HG03066 (cell line): ENCODE data around the gene ADAM12.
"Not testable (repeated sequence)": the region's sequence is repeated elsewhere in the genome, so short reads cannot be mapped to it uniquely, and the experiment has no call there.

Experiments
- ATAC-seq: cut with Tn5 transposase; IDR thresholded peaks from one replicate; pipeline ENCODE4 v1.9.1; 2021; ENCODE audit warnings: low read depth; ENCODE audit not compliant: unreplicated experiment

Gene ADAM12

DNA sequence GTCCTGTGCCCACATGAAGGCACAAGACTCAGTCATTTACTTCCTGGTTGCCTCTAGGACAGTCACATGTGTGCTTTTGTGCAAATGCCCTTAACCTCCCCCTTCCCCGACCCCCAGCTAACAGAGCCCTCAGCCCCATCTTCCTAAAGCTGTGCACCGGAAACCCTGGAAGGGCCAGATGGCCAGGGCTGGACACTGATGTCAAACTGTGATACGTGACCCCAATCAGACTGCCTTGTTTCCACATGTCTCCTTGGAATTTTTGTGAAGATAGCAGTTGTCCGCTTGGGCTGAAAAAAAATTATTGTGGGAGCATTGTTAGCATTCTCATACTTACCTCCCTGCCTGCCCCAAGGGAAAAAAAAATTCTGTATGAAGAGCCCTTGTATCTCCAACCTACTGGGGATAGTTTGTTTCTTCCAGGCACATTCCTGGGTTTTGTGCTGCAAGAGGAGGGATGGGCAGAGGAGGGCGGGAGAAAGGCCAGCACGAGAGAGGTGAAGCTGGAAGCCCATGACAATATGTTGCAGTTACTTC lies 17.0 kb upstream of the ADAM12 start:
- ATAC-seq: no peak

GRCh38 chr10:126402721-126403695 lies 14.7 kb upstream of the ADAM12 start:
- ATAC-seq: no peak

DNA sequence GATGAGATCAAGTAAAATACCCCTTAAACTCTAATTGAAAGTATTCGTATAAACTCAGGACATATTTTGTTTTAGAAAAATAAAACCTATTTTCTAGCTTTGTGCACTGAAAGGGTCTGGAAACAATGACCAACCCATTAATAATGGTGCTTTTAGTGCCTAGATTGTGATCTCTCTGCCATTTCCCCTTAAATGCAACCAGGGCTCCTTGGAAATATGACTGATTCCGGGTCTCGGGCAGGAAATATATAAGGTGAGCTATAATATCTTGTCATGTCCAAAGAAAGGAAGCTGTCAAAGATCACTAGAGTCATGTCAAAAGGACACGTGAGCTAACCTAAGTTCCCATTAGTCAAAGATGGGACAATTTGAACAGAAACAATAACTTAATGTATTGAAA lies 12.4 kb upstream of the ADAM12 start:
- no peak for ATAC-seq

- no peak for ATAC-seq
Measured at GRCh38 chr10:126398924-126399323, 10.6 kb upstream of the ADAM12 start.

DNA sequence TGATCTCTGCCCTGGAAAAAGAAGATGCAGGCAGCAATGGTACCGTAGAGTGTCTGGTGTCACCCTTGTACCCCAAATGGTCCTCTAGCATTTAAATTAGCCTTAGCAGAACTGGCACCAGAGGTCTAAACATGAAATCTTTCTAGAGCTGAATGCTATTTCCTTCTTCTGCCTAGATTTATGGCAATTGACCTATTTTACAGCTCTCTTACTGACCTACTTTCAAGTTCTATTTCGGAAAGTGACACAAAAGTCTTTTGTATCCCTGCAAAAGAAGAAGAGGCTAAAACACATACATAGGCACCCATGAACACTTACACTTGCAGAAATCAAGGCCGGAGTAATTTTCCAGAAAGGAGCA lies 10.1 kb upstream of the ADAM12 start:
- ATAC-seq: no peak

GRCh38 chr10:126397640-126398382 lies 9.5 kb upstream of the ADAM12 start:
- no peak for ATAC-seq

DNA sequence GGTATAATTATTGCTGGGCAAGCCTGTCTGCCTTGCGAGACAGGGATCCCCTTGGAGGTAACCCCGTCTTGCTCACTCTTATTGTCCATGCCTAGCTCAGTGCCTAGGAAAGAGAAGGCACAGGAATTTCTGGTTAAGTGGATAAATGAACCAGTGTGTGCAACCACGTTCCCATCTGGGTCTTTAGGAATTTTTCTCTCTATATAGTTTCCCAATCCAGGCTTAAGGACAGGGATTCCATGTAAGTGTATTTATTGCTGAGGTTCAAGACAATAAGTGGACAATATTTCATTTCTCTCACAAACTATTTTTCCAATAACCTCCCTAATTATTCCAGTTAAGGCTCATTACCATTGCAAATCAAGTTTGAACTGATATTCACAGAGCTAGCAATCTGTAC lies 8.9 kb upstream of the ADAM12 start:
- ATAC-seq: no peak

DNA sequence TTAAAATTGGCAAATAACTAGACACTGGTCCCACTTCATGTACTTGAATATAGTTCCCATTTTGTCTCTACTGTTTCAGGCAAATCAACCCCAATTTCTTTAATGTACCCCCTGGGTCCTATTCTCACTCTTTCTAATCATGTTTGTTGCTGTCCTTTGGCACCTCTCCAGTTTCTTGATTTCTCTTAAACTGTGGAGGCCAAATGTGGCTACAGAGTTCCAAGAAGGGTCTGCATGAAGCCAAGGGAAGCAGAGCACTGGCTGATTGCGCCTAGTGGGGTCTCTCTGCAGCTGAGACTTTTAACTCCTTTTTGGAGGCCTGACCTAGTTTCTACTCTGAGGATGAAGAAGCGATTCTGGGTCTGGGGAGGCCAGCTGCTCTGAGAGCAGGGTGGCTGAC lies 6.7 kb upstream of the ADAM12 start:
- no peak for ATAC-seq

DNA sequence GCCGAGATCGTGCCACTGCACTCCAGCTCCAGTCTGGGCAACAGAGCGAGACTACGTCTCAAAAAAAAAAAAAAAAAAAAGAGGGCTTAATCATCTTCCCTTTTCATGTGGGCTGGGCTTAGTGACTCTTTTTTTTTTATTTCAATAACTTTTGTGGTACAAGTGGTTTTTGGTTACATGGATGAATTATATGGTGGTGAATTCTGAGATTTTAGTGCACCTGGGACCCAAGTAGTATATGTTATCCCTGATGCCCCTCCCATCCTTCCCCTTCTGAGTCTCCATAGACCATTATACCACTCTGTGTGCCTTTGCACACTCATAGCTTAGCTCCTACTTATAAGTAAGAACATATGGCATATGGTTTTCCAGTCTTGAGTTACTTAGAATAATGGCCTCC lies 4.8 kb upstream of the ADAM12 start:
- ATAC-seq: no peak

DNA sequence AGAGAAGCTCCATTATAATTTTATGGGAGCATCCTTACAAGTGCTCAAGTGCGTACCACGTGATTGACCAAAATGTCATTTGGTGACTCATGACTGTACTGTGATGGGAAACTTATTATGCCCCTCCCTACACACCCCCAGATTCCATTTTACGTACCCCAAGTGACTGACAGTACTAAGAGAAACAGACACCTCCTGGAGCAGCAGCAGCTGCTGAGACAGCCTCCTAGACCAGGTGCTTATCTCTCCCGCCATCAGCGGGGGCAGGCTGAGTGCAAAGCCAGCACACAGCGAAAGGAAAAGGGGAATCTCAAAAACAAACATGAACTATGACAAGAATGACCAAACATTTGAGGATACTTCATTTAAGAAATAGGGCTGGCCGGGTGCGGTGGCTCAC lies 4.2 kb upstream of the ADAM12 start:
- ATAC-seq: no peak

- no peak for ATAC-seq
Measured at GRCh38 chr10:126392068-126392467, 3.8 kb upstream of the ADAM12 start.

DNA sequence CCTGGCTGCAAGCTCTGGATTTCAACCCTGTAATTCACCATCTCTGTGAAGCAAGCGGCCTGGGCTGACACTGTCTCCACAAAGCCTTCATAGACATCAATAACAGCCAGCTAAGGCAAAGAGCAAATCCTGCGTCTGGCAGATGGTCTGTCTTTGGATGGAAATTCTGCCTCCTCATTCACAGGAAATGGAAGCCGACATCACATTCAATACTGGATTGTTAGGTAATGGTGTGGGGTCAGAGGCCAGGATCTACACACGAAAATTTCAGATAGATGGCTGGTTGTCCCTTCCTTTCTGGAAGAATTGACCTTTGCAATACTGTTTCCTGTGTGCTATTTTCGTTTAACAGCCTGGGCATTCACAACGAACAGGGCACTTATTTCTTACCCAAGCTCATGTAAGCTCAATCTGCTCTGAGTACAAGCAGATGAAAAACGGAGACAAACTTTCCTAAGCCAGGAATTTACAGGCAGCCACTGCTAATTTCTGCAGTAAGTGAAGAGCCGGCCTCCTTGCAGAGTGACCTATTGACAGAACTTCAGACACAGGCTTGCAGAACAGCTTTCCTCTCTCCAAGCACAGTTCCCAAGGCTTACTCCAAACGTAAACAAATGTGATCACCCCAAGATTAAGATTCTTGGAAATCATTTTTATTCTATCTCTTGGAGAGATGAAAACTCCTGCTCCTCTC lies 3.1 kb upstream of the ADAM12 start:
- ATAC-seq: no peak

- ATAC-seq: no peak
Measured at GRCh38 chr10:126390324-126390723, 2.0 kb upstream of the ADAM12 start.

DNA sequence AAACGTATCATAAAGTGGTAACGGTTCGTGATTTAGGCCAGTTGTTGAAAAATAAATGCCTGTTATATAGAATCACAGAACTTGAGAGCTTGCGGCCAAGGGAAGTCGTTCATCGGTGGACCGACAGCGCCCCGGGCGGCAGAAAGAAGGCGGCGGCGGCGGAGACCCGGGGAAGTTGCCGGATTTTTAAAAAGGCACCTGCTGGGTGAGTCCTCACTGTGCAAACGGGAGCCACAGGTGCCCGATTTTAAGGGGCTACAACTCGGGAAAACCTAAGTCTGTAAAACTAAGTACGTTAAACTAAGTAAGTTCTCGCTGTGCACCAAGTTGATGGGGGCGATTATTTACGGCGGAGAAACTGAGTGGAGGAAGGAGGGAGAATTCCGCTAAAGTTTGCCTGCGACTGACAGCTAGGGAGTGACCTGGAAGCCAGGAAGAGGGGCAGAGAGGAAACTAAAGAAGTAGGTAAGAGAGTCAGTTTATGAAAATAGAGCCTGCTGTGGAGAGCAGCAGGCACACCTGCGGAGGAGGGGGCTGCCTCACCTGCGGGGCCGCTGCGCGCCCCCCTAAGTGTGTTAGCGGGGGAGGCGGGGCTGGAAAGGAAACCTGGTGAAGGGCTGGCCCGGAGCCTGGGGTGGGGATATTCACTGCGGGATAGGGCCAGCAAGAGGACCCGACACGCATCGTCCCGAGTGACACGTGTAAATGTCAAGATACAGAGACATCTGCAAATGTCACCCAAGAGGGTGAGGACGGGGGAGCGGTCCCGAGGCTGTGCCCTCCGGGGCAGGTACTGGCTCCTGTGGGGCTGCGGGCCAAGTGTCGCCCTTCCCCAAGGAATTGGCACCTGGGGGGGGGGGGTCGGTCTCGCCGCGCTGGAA lies 996 bp downstream of the ADAM12 start:
- ATAC-seq: no peak

GRCh38 chr10:126384269-126384873 lies 3.9 kb downstream of the ADAM12 start:
- no peak for ATAC-seq

DNA sequence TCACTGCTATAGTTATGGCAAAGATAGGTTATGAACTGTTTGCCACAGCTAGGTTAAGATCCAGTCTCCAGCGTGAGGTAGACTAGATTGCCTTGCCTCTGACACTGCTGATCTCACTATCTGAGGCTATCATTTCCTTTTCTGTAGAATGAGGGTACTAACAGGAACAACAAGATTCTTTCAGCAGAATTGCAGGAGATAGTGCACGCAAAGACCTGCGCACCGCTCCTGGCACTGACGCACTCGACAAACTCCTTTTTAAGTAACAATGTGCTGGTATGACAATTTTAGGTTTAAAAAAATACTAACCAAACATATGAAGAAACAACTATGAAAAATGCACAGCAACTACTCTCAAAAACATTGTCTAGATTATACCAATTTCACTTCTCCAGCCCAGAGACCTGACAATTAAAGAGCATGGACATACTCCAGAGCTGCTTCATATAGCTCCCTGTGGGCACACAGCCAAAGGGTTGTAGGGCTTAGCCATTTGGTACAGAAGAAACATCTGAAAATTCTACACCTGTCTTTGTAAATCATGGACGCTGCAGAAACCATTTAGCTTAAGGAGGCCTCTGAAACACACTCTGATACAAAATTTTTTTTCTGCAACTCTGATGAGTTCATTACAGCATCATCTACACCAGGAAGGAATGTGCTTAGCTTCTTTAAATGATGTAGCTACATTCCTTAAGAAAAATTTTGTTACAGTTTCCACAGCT lies 7.8 kb downstream of the ADAM12 start:
- no peak for ATAC-seq

GRCh38 chr10:126379166-126379565 lies 9.1 kb downstream of the ADAM12 start:
- ATAC-seq: not testable (repeated sequence)

GRCh38 chr10:126376956-126377355 lies 11.3 kb downstream of the ADAM12 start:
- no peak for ATAC-seq
